HepG2 (cell line): ENCODE results near the gene PHF10. TPM values are rescaled to one million over a fixed set of nuclear protein-coding genes. Genes with fewer than 3 reads are reported as not detected.
A peak's percentile ranks its signal among the peaks of the same experiment; 100 is the strongest.

Source experiments
- ATAC-seq: fragments of 200-7000 bp; cut with Tn5 transposase; 3 replicates; pipeline ENCODE4 v1.9.1; 2020; ENCODE audit warnings: mild to moderate bottlenecking, moderate library complexity
- BruUV-seq: library from RNA; stranded (reverse); fragments of 400-500 nt; replicated peaks from 2 replicates; lab custom pipeline; 2021; lab: Mats Ljungman, UMichigan
- CTCF ChIA-PET: fragments of 300-600 bp; formaldehyde crosslinking; extraction: SDS; loops from one replicate; lab custom pipeline; 2021; ENCODE audit warnings: low total read pairs, inconsistent platforms, low intra/inter-chr PET ratio; lab: Yijun Ruan, JAX
- POLR2A ChIA-PET: fragments of 350-600 bp; sonication (Branson Sonifier 250); formaldehyde crosslinking; loops from one replicate; lab custom pipeline; 2020; ENCODE audit warnings: antibody characterized with exemption, inconsistent platforms; lab: Yijun Ruan, JAX
- DNase-seq: peaks from one replicate; pipeline ENCODE4 v3.0.0-alpha.2; 2015; ENCODE audit warnings: low spot score
- FAIRE-seq: peaks from 3 replicates; lab custom pipeline; 2011; peaks lifted over from hg19 to GRCh38; lab: Jason Lieb, UNC
- H2AFZ ChIP-seq: one replicate; pipeline ENCODE4 v1.6.1; 2011; ENCODE audit warnings: low read length, inconsistent platforms
- H3K27ac ChIP-seq: fragments of 300-600 bp; 3 replicates; pipeline ENCODE4 v1.8.0; 2011; ENCODE audit warnings: mixed run types, mild to moderate bottlenecking, mixed read lengths, low read length, inconsistent platforms; ENCODE audit not compliant: insufficient read depth; ENCODE audit errors: extremely low read length
- H3K27me3 ChIP-seq, 2 experiments: fragments of 200-600 bp in 1 of 2; 2 replicates in 1 of 2; 3 replicates in 1 of 2; pipeline versions ENCODE4 v1.6.0 to v1.8.0; 2011; ENCODE audit warnings: low read length in 2 of 2, mild to moderate bottlenecking in 2 of 2, moderate library complexity in 2 of 2, inconsistent platforms in 1 of 2; ENCODE audit not compliant: insufficient read depth in 2 of 2, control insufficient read depth in 1 of 2
- H3K36me3 ChIP-seq, 2 experiments: fragments of 200-600 bp in 1 of 2; replicated peaks in 1 of 2; 2 replicates in 1 of 2; 3 replicates in 1 of 2; pipeline versions ENCODE4 v1.5.1 to v1.8.0; 2011; ENCODE audit warnings: low read length in 2 of 2, inconsistent platforms in 1 of 2; ENCODE audit not compliant: insufficient read depth in 2 of 2, control insufficient read depth in 1 of 2
- H3K4me1 ChIP-seq: 2 replicates; pipeline ENCODE4 v1.5.1; 2012; ENCODE audit warnings: low read length, inconsistent platforms; ENCODE audit not compliant: insufficient read depth
- H3K4me2 ChIP-seq: 2 replicates; pipeline ENCODE4 v1.6.0; 2011; ENCODE audit warnings: low read depth, low read length, inconsistent platforms
- H3K4me3 ChIP-seq, 3 experiments: fragments of 200-600 bp in 1 of 3; sonication (generic), shearing (Covaris generic) in 1 of 3; replicated peaks in 1 of 3; 2 replicates each; pipeline ENCODE4 v1.5.1; 2011 to 2016; ENCODE audit warnings: low read length in 3 of 3, inconsistent platforms in 2 of 3, low read depth in 2 of 3, mild to moderate bottlenecking in 2 of 3, control low read depth in 1 of 3, mixed read lengths in 1 of 3; ENCODE audit not compliant: insufficient read depth in 1 of 3
- H3K79me2 ChIP-seq: one replicate; pipeline ENCODE4 v1.6.1; 2011; ENCODE audit warnings: low read length, inconsistent platforms; ENCODE audit not compliant: insufficient read depth
- H3K9ac ChIP-seq: 2 replicates; pipeline ENCODE4 v1.6.0; 2011; ENCODE audit warnings: mild to moderate bottlenecking, low read depth, low read length, inconsistent platforms; ENCODE audit not compliant: insufficient read depth
- H3K9me3 ChIP-seq: 2 replicates; pipeline ENCODE4 v1.5.1; 2012; ENCODE audit warnings: mild to moderate bottlenecking, low read length
- H4K20me1 ChIP-seq: 2 replicates; pipeline ENCODE4 v1.6.0; 2011; ENCODE audit warnings: inconsistent platforms, mild to moderate bottlenecking, low read length, moderate library complexity; ENCODE audit not compliant: insufficient read depth
- AGO2 ChIP-seq: fragments of 200-400 bp; formaldehyde crosslinking; optimal IDR thresholded peaks from 2 replicates; pipeline ENCODE3; 2017; ENCODE audit warnings: mild to moderate bottlenecking, low read depth, low read length, moderate library complexity
- KDM2A ChIP-seq: sonication (generic); formaldehyde crosslinking; IDR thresholded peaks from 2 replicates; pipeline ENCODE4 v1.4.0; 2020; ENCODE audit warnings: low read depth, missing genetic modification reagents, borderline replicate concordance
- MYPOP ChIP-seq: sonication (generic); formaldehyde crosslinking; IDR thresholded peaks from 2 replicates; pipeline ENCODE4 v1.8.1; 2023; ENCODE audit warnings: mild to moderate bottlenecking, moderate library complexity, missing genetic modification reagents
- RBM22 ChIP-seq: fragments of 200-400 bp; formaldehyde crosslinking; optimal IDR thresholded peaks from 2 replicates; pipeline ENCODE3; 2017; ENCODE audit warnings: mild to moderate bottlenecking, low read length, moderate library complexity
- ZFP90 ChIP-seq: sonication (generic); formaldehyde crosslinking; IDR thresholded peaks from 2 replicates; pipeline ENCODE4 v1.8.0; 2022; ENCODE audit warnings: missing genetic modification reagents, mild to moderate bottlenecking, inconsistent platforms, borderline replicate concordance
- ZNF24 ChIP-seq: fragments of 450-650 bp; IDR thresholded peaks from 2 replicates; pipeline ENCODE4 v1.6.1; 2017; ENCODE audit warnings: antibody characterized with exemption, mild to moderate bottlenecking
- ZNF275 ChIP-seq: sonication (generic); formaldehyde crosslinking; IDR thresholded peaks from 2 replicates; pipeline ENCODE4 v1.8.0; 2022; ENCODE audit warnings: missing genetic modification reagents, mild to moderate bottlenecking, inconsistent platforms, borderline replicate concordance
- ZNF652 ChIP-seq: IDR thresholded peaks from 2 replicates; pipeline ENCODE4 v1.6.1; 2016; ENCODE audit warnings: low read depth, borderline replicate concordance
- ZNF747 ChIP-seq: sonication (generic); formaldehyde crosslinking; IDR thresholded peaks from 2 replicates; pipeline ENCODE4 v1.8.1; 2023; ENCODE audit warnings: missing genetic modification reagents, mild to moderate bottlenecking, borderline replicate concordance
- WGBS: methylation state at CpG from one replicate; pipeline ENCODE4 v1.1.6; 2017; ENCODE audit warnings: low lambda C conversion rate; 5-methylcytosine and 5-hydroxymethylcytosine counted together
- in situ Hi-C: cut with HindIII; loops from 2 replicates; pipeline ENCODE4 v1.10.0; 2017; ENCODE audit warnings: low pct_unique_long_range_greater_than_20kb; ENCODE audit not compliant: extremely low pct_ligation_motif_present
- intact Hi-C: fragments of 100-400 bp; cut with micrococcal nuclease; formaldehyde crosslinking; loops from one replicate; pipeline ENCODE4 v1.10.0; 2022; ENCODE audit not compliant: unreplicated experiment
- polyA plus RNA-seq, 8 experiments: library from polyadenylated mRNA; depleted of rRNA in 3 of 8; stranded (reverse) in 7 of 8; unstranded in 1 of 8; fragments of >200 nt; fragmentation: Illumina TruSeq in 4 of 8; extraction: Trizol in 4 of 8; gene quantifications; 2 replicates each; pipeline versions ENCODE4 v1.2.1 to v1.2.3, GENCODE V29; 2011 to 2016; ENCODE audit warnings: low read depth in 4 of 8, missing spikeins in 1 of 8, mixed read lengths in 1 of 8; ENCODE audit not compliant: insufficient read depth in 1 of 8
- total RNA-seq, 5 experiments: library from RNA; depleted of rRNA; stranded (reverse); fragments of >200 nt; fragmentation: Illumina TruSeq; extraction: Trizol; gene quantifications; 2 replicates each; pipeline ENCODE4 v1.2.3, GENCODE V29; 2016; ENCODE audit warnings: low read depth in 1 of 5

The PHF10 gene
- total and polyA plus RNA-seq, 2 of the 13 experiments (the other 11 are each of a cell fraction or from before 2014, with no cell fraction given): 42.1 to 84.1 TPM

GRCh38 chr6:169707772-169708171 lies 16.5 kb downstream of the PHF10 start:
- no peak overlapping the region for H3K4me3 ChIP-seq
- no peak overlapping the region for H3K9ac ChIP-seq
- ChIA-PET CTCF (no interaction called here), POLR2A (interaction anchor here (0.7 to 1.6 kb wide), 3 partner anchors 18 to 44 kb away, joined by 3 to 5 read pairs (median 4); partner anchors contain the start of genes DYNLT2 and ERMARD)
- H4K20me1 ChIP-seq: peaks cover 24% of the 10 kb centered on the region
- H3K27me3 ChIP-seq: no peaks in the 10 kb centered on the region; a peak in 1 of 5 replicates
- peaks cover 30% of the 10 kb centered on the region for H3K4me1 ChIP-seq
- ATAC-seq (peak; percentile 21; the same call in 1 of the 3 replicates), DNase-seq (no peak), FAIRE-seq (no peak)
- H3K27ac ChIP-seq: no peak overlapping the region
- H3K79me2 ChIP-seq: peaks cover 32% of the 10 kb centered on the region
- in situ Hi-C loops (no loop called here), intact Hi-C loops (loop anchor here (10.0 kb wide), 1 partner anchor 753 kb away; no protein-coding TSS in a partner anchor)
- TF ChIP-seq ZNF275 (CRISPR knock-in tag) (no peak), ZNF652 (CRISPR knock-in tag) (peak; percentile 46; the same call in 1 of the 2 replicates), MYPOP (CRISPR knock-in tag) (no peak), AGO2 (no peak), ZNF24 (no peak), RBM22 (peak; percentile 34), ZFP90 (CRISPR knock-in tag) (no peak), KDM2A (CRISPR knock-in tag) (no peak), ZNF747 (no peak)
- BruUV-seq: no TSS peak
- no peaks in the 10 kb centered on the region for H3K9me3 ChIP-seq
- no peak overlapping the region for H2AFZ ChIP-seq
- peaks cover 8 to 55% of the 10 kb centered on the region in 2 experiments for H3K36me3 ChIP-seq
- no peak overlapping the region for H3K4me2 ChIP-seq
- 98% methylated on average over 2 of the region's 2 CpGs for WGBS
